A549 (cell line): ENCODE results near the gene OR2F2.
A peak's percentile ranks its signal among the peaks of the same experiment; 100 is the strongest.

ENCODE experiments used
- CEBPB ChIP-seq, 2 experiments: fragments of >200 bp in 1 of 2; sonication (Bioruptor Twin) in 1 of 2; formaldehyde crosslinking in 1 of 2; IDR thresholded peaks; 2 replicates each; pipeline ENCODE4 v1.6.1; 2012 to 2016
- CHD2 ChIP-seq: fragments of 150-350 bp; IDR thresholded peaks from 2 replicates; pipeline ENCODE4 v1.6.1; 2014; ENCODE audit warnings: low read length; ENCODE audit not compliant: partially characterized antibody
- CTCF ChIP-seq: fragments of >200 bp; sonication (Bioruptor Twin); formaldehyde crosslinking; IDR thresholded peaks from 3 replicates; pipeline ENCODE4 v1.5.1; 2016
- ELK1 ChIP-seq: fragments of 150-350 bp; IDR thresholded peaks from 2 replicates; pipeline ENCODE4 v1.6.1; 2014; ENCODE audit warnings: low read depth, mild to moderate bottlenecking, low read length
- EP300 ChIP-seq, 2 experiments: fragments of >200 bp; sonication (Bioruptor Twin); formaldehyde crosslinking; IDR thresholded peaks; 2 replicates in 1 of 2; 3 replicates in 1 of 2; pipeline ENCODE4 v1.6.1; 2016 to 2017
- POLR2A ChIP-seq: IDR thresholded peaks from 2 replicates; pipeline ENCODE4 v1.6.1; 2012; ENCODE audit warnings: mild to moderate bottlenecking, low read length
- RAD21 ChIP-seq, 2 experiments: fragments of >200 bp in 1 of 2; sonication (Bioruptor Twin) in 1 of 2; formaldehyde crosslinking in 1 of 2; IDR thresholded peaks in 1 of 2; conservative IDR thresholded peaks in 1 of 2; 2 replicates in 1 of 2; 3 replicates in 1 of 2; pipeline ENCODE4 v1.6.1; 2012 to 2018; ENCODE audit warnings: inconsistent platforms in 1 of 2
- SREBF2 ChIP-seq: fragments of 450-650 bp; IDR thresholded peaks from 2 replicates; pipeline ENCODE4 v1.6.1; 2014; ENCODE audit warnings: mild to moderate bottlenecking, moderate library complexity

DNA sequence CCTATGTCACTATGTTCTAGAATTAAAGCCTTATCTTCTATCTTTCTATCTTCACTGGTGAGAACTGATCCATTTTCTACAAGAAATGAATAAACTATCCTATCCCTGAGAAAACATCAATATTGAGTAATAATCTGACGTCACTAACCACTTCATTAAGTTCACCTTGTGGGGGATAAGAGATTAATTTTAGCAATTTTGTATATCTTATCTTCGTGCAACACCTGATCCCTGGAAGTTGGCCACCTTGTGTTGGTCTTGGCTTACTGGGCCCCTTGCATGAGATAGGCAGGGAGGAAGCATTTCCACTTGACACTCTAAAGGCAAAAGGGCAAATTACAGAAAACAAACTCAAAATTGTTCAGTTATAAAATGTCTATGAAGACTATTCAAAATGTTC is 45.0 kb downstream of the OR2F2 start:
- TF ChIP-seq POLR2A (no peak), CHD2 (no peak), CTCF (no peak), EP300 (IDR thresholded peaks at IDR 0.05) (no peak), CEBPB (IDR thresholded peaks at IDR 0.05) (0 out of 4 replicates have a peak, but pooled peaks of 1 of the 2 experiments have one; percentile 9), ELK1 (no peak), SREBF2 (no peak), RAD21 (conservative IDR thresholded peaks at IDR 0.05 in 1 of 2, IDR thresholded peaks at IDR 0.05 in 1 of 2) (no peak)
